ENCODE measurements around the gene PALLD. TPM values are rescaled to one million over a fixed set of nuclear protein-coding genes. Genes with fewer than 3 reads are reported as not detected.
A peak's percentile ranks its signal among the peaks of the same experiment; 100 is the strongest.
"Not testable (repeated sequence)": the region's sequence is repeated elsewhere in the genome, so short reads cannot be mapped to it uniquely, and the experiment has no call there.

Gene PALLD
- total and polyA plus RNA-seq, 3 donors from 2014 or later: 138 to 156 (median 146) TPM

GRCh38 chr4:168804146-168804545 lies 307.3 kb downstream of the PALLD start:
- Histone ChIP-seq H3K4me3 (no peak overlapping the region), H3K9me3 (no peaks in the 10 kb centered on the region), H3K27me3 (no peaks in the 10 kb centered on the region), H3K27ac (no peak overlapping the region), H3K4me1 (peaks cover 3% of the 10 kb centered on the region), H3K36me3 (ENCODE audit: low read depth, missing control alignments) (no peaks in the 10 kb centered on the region)
- no peak for DNase-seq
- TF ChIP-seq CTCF (IDR thresholded peaks at IDR 0.05): no peak
- no peak for TF ChIP-seq POLR2A (IDR thresholded peaks at IDR 0.05)
- intact Hi-C loops (cut with DNase I; ENCODE audit: low total_unique reads): no loop called here
- 79 to 87% methylated on average over 3 of the region's 3 CpGs for WGBS, 2 donors

- TF ChIP-seq CTCF (IDR thresholded peaks at IDR 0.05): no peak
- no peak for TF ChIP-seq POLR2A (IDR thresholded peaks at IDR 0.05)
- H3K4me3 ChIP-seq: no peak overlapping the region
Observed at GRCh38 chr4:168805341-168805740, 308.5 kb downstream of the PALLD start.

GRCh38 chr4:168806247-168806646 lies 309.4 kb downstream of the PALLD start:
- H3K36me3 ChIP-seq (ENCODE audit: low read depth, missing control alignments); DNase-seq; H3K27ac ChIP-seq; H3K4me1 ChIP-seq; H3K27me3 ChIP-seq; H3K9me3 ChIP-seq; intact Hi-C loops (cut with DNase I; ENCODE audit: low total_unique reads); H3K4me3 ChIP-seq: not testable (repeated sequence)
- 88 to 89% methylated on average over 4 of the region's 4 CpGs for WGBS, 2 donors

More at GRCh38 chr4:168805341-168805740, 308.5 kb downstream of the PALLD start:
- 69 to 71% methylated on average over 5 of the region's 5 CpGs for WGBS, 2 donors
- intact Hi-C loops (cut with DNase I; ENCODE audit: low total_unique reads): no loop called here
- Histone ChIP-seq H3K36me3 (ENCODE audit: low read depth, missing control alignments) (no peaks in the 10 kb centered on the region), H3K27me3 (no peaks in the 10 kb centered on the region), H3K9me3 (no peaks in the 10 kb centered on the region), H3K4me1 (peaks cover 3% of the 10 kb centered on the region), H3K27ac (no peak overlapping the region)
- DNase-seq: no peak

GRCh38 chr4:168811207-168811606 lies 314.4 kb downstream of the PALLD start:
- 91 to 96% methylated on average over 3 of the region's 3 CpGs for WGBS, 2 donors
- H3K36me3 ChIP-seq (ENCODE audit: low read depth, missing control alignments): no peaks in the 10 kb centered on the region
- no peak overlapping the region for H3K27ac ChIP-seq
- TF ChIP-seq POLR2A (IDR thresholded peaks at IDR 0.05) (no peak), CTCF (IDR thresholded peaks at IDR 0.05) (no peak)
- DNase-seq: no peak
- H3K9me3 ChIP-seq: no peaks in the 10 kb centered on the region
- intact Hi-C loops (cut with DNase I; ENCODE audit: low total_unique reads): loop anchor here (10.0 kb wide), 1 partner anchor 96 kb away; no protein-coding TSS in a partner anchor
- no peak overlapping the region for H3K4me3 ChIP-seq
- no peaks in the 10 kb centered on the region for H3K27me3 ChIP-seq
- peaks cover 15% of the 10 kb centered on the region for H3K4me1 ChIP-seq

GRCh38 chr4:168811786-168812651 lies 315.2 kb downstream of the PALLD start:
- WGBS, 2 donors: 56 to 61% methylated on average over 9 of the region's 9 CpGs
- Histone ChIP-seq H3K4me3 (no peak overlapping the region), H3K27me3 (no peaks in the 10 kb centered on the region), H3K27ac (peak overlapping the region; percentile 5 to 73), H3K36me3 (ENCODE audit: low read depth, missing control alignments) (no peaks in the 10 kb centered on the region), H3K9me3 (no peaks in the 10 kb centered on the region), H3K4me1 (peaks cover 15% of the 10 kb centered on the region)
- DNase-seq: no peak
- intact Hi-C loops (cut with DNase I; ENCODE audit: low total_unique reads): loop anchor here (10.0 kb wide), 1 partner anchor 97 kb away; no protein-coding TSS in a partner anchor
- TF ChIP-seq POLR2A (IDR thresholded peaks at IDR 0.05) (no peak), CTCF (IDR thresholded peaks at IDR 0.05) (no peak)

Measured in testis (tissue), 3 donors.